ENCODE measurements around the gene STYX. TPM values are rescaled to one million over a fixed set of nuclear protein-coding genes. Genes with fewer than 3 reads are reported as not detected.

STYX gene
- total RNA-seq, 1 experiment from 2014 or later = 24.0 TPM

DNA sequence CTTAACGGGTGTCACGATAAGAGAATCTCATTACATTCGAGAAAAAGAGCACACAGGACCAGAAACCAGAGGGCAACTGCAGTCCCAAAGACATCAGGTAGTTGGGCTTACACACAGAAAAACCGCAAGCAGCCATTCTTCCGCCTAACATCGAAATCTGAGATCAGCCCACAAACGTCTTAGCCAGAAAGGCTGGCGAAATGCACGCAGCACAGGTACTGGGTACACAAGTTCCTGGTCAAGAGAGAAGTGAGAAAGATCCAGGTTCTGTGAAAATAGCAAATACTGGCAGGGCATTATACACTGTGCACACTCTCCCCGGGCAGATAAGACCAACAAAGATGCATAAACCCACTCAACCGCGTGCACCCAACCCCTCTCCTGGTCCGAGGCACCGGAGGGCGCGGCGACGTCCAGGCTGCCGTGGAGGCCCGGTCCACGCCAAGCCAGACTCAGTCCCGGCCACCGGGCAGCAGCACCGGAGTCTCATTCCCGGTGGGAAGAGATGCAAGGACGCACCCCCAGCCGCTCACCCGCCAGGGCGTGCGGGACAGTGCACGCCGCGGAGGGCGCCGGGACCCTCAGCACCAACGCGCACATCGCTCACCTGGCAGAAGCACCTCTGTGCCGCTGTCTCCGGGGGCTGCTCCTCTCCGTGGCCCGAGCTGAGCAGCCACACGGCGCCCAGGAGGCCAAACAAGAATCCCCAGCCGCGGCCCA, 35.0 kb upstream of the STYX start:
- Histone ChIP-seq H2AK5ac (ENCODE audit: insufficient read length, low read length) (no peak overlapping the region), H2BK5ac (ENCODE audit: insufficient read length, low read length) (no peak overlapping the region), H4K91ac (ENCODE audit: insufficient read length, low read depth, low read length) (no peak overlapping the region), H4K8ac (replicated peaks; ENCODE audit: insufficient read length, low read depth, low read length) (no peak overlapping the region), H2BK15ac (ENCODE audit: low read depth, low read length) (no peak overlapping the region), H3K4me1 (ENCODE audit: insufficient read depth, low read length) (0 out of 2 replicates have a peak, but pooled peaks cover 3% of the 10 kb centered on the region), H3K27ac (ENCODE audit: insufficient read length, low read depth, low read length) (no peak overlapping the region), H2BK120ac (ENCODE audit: low read depth, low read length, poor library complexity, severe bottlenecking) (no peak overlapping the region), H3K27me3 (ENCODE audit: insufficient read depth, low read length) (no peaks in the 10 kb centered on the region), H2BK12ac (ENCODE audit: insufficient read length, low read depth, low read length) (no peak overlapping the region), H3K79me2 (ENCODE audit: insufficient read depth, low read length) (peaks cover 2% of the 10 kb centered on the region; the same call in 1 of the 2 replicates), H3K79me1 (ENCODE audit: insufficient read depth, low read depth, low read length, poor library complexity, severe bottlenecking) (no peaks in the 10 kb centered on the region), H3K56ac (ENCODE audit: insufficient read length, low read depth, low read length) (no peak overlapping the region), H3T11ph (ENCODE audit: low read length) (no peak overlapping the region), H3K14ac (ENCODE audit: insufficient read depth, low read length) (peak overlapping the region; percentile 69), H3K18ac (ENCODE audit: insufficient read length, low read depth, low read length) (peak overlapping the region; percentile 32), H3K23me2 (ENCODE audit: insufficient read length, low read depth, low read length, poor library complexity, severe bottlenecking) (peaks cover 3% of the 10 kb centered on the region), H2BK20ac (ENCODE audit: low read depth, low read length, poor library complexity, severe bottlenecking) (no peak overlapping the region), H3K4me2 (ENCODE audit: insufficient read depth, insufficient read length, low read length) (peak overlapping the region; percentile 71), H3K9ac (ENCODE audit: extremely low read depth, insufficient read length, low read length) (peak overlapping the region; percentile 52), H4K20me1 (ENCODE audit: control insufficient read depth, insufficient read depth, insufficient read length) (no peaks in the 10 kb centered on the region), H2AFZ (ENCODE audit: low read length) (no peak overlapping the region), H3K9me3 (ENCODE audit: control insufficient read depth, low read depth, low read length) (no peaks in the 10 kb centered on the region), H3K23ac (ENCODE audit: insufficient read length, low read depth, low read length) (no peak overlapping the region), H4K5ac (ENCODE audit: insufficient read length, low read depth, low read length) (no peak overlapping the region), H3K4ac (ENCODE audit: low read depth, low read length) (no peak overlapping the region)
- Mint-ChIP-seq H3K27me3 (ENCODE audit: low read depth) (no peaks in the 10 kb centered on the region; the same call in none of the 2 replicates), H3K9me3 (no peaks in the 10 kb centered on the region), H3K4me1 (peaks cover 19 to 32% of the 10 kb centered on the region in 2 experiments), H3K36me3 (ENCODE audit: insufficient read depth in 1 of 3, low read depth in 3 of 3) (no peaks in the 10 kb centered on the region; a peak in 1 of 7 replicates), H3K4me3 (peak overlapping the region; percentile 86 to 96), H3K27ac (peak overlapping the region in 2 of 3 experiments; percentile 54 to 76; a peak in 4 of 7 replicates)
- no peak for TF ChIP-seq CTCF (conservative IDR thresholded peaks at IDR 0.05)
- DNase-seq = no peak
- no CpG with 5 or more reads among the region's 46 CpGs for WGBS (ENCODE audit: extremely low coverage, insufficient read length, low lambda C conversion rate)

Measured in H9 (cell line).